HG03095 (cell line): ENCODE results near the gene ZNF485.
"Not testable (repeated sequence)": the region's sequence is repeated elsewhere in the genome, so short reads cannot be mapped to it uniquely, and the experiment has no call there.

ENCODE experiments used
- ATAC-seq: cut with Tn5 transposase; IDR thresholded peaks from one replicate; pipeline ENCODE4 v1.9.1; 2021; ENCODE audit warnings: moderate library complexity; ENCODE audit not compliant: unreplicated experiment

Gene ZNF485

GRCh38 chr10:43601576-43601975, 4.7 kb upstream of the ZNF485 start:
- ATAC-seq: not testable (repeated sequence)

- ATAC-seq: no peak
These were observed 352 bp upstream of the ZNF485 start for GRCh38 chr10:43605850-43606322.

GRCh38 chr10:43607199-43607573, 948 bp downstream of the ZNF485 start:
- ATAC-seq: no peak

- no peak for ATAC-seq
These were observed 4.4 kb downstream of the ZNF485 start for GRCh38 chr10:43610636-43611035.

- no peak for ATAC-seq
These were observed 10.6 kb downstream of the ZNF485 start for GRCh38 chr10:43616697-43617370.

GRCh38 chr10:43619368-43619767, 13.1 kb downstream of the ZNF485 start:
- no peak for ATAC-seq

- ATAC-seq: no peak
These were observed 15.8 kb downstream of the ZNF485 start for GRCh38 chr10:43622038-43622437.

GRCh38 chr10:43623351-43623750, 17.1 kb downstream of the ZNF485 start:
- ATAC-seq: no peak

GRCh38 chr10:43627942-43628341, 21.7 kb downstream of the ZNF485 start:
- no peak for ATAC-seq

- ATAC-seq: no peak
These were observed 22.7 kb downstream of the ZNF485 start for GRCh38 chr10:43628956-43629355.

- not testable (repeated sequence) for ATAC-seq
These were observed 29.6 kb downstream of the ZNF485 start for GRCh38 chr10:43635816-43636215.

- no peak for ATAC-seq
These were observed 34.4 kb downstream of the ZNF485 start for GRCh38 chr10:43640603-43641002.

GRCh38 chr10:43644252-43644651, 38.0 kb downstream of the ZNF485 start:
- ATAC-seq: no peak

- no peak for ATAC-seq
These were observed 39.6 kb downstream of the ZNF485 start for GRCh38 chr10:43645866-43646265.

- ATAC-seq: no peak
These were observed 41.3 kb downstream of the ZNF485 start for GRCh38 chr10:43647576-43647975.

GRCh38 chr10:43648095-43648397, 41.8 kb downstream of the ZNF485 start:
- ATAC-seq: no peak

- ATAC-seq: peak; percentile 99
These were observed 42.4 kb downstream of the ZNF485 start, which contains the start of gene ZNF32 for GRCh38 chr10:43648398-43649184. ZNF32 (minus strand) TSS chr10:43648881; CDS start chr10:43646133, 2,748 bp downstream.

- ATAC-seq: no peak
These were observed 42.9 kb downstream of the ZNF485 start for GRCh38 chr10:43649185-43649523.

- no peak for ATAC-seq
These were observed 47.5 kb downstream of the ZNF485 start for GRCh38 chr10:43653746-43654145.

- ATAC-seq: no peak
These were observed 49.1 kb downstream of the ZNF485 start for GRCh38 chr10:43655311-43655710.

GRCh38 chr10:43658227-43658626, 52.0 kb downstream of the ZNF485 start:
- ATAC-seq: no peak

GRCh38 chr10:43665054-43665453, 58.8 kb downstream of the ZNF485 start:
- ATAC-seq: no peak
